GM12878 (cell line): ENCODE measurements around the gene MAML3. TPM values are rescaled to one million over a fixed set of nuclear protein-coding genes. Genes with fewer than 3 reads are reported as not detected.

ENCODE experiments used
- ATAC-seq: fragments of 200-7000 bp; cut with Tn5 transposase; 3 replicates; pipeline ENCODE4 v1.9.1; 2020; ENCODE audit warnings: mild to moderate bottlenecking, moderate library complexity
- BruUV-seq: library from RNA; stranded (reverse); fragments of 400-500 nt; replicated peaks from 2 replicates; lab custom pipeline; 2021; lab: Mats Ljungman, UMichigan
- CTCF ChIA-PET: fragments of 300-600 bp; sonication (Branson Sonifier 250); formaldehyde crosslinking; extraction: SDS; loops from one replicate; lab custom pipeline; 2021; ENCODE audit warnings: inconsistent platforms; lab: Yijun Ruan, JAX
- POLR2A ChIA-PET: fragments of 350-600 bp; formaldehyde crosslinking; extraction: SDS; loops from one replicate; lab custom pipeline; 2021; ENCODE audit warnings: inconsistent platforms; lab: Charles Lee
- RAD21 ChIA-PET: fragments of 300-600 bp; sonication (Branson Sonifier 250); formaldehyde crosslinking; loops from one replicate; lab custom pipeline; 2023; ENCODE audit warnings: antibody characterized with exemption; ENCODE audit not compliant: unreplicated experiment; lab: Charles Lee
- SMC1A ChIA-PET: fragments of 300-600 bp; sonication (Branson Sonifier 250); formaldehyde crosslinking; loops from one replicate; lab custom pipeline; 2023; ENCODE audit not compliant: unreplicated experiment, uncharacterized antibody; lab: Charles Lee
- DNase-seq: peaks from one replicate; pipeline ENCODE4 v3.0.0-alpha.2; 2011; ENCODE audit warnings: low read depth, low spot score
- FAIRE-seq: peaks from 3 replicates; lab custom pipeline; 2011; peaks lifted over from hg19 to GRCh38; lab: Jason Lieb, UNC
- H2AFZ ChIP-seq: 2 replicates; pipeline ENCODE4 v1.6.0; 2011; ENCODE audit warnings: low read depth, low read length, control low read depth; ENCODE audit not compliant: control insufficient read depth
- H3K27ac ChIP-seq: 2 replicates; pipeline ENCODE4 v1.5.1; 2011; ENCODE audit warnings: control low read depth; ENCODE audit not compliant: control insufficient read depth, insufficient read depth
- H3K27me3 ChIP-seq, 2 experiments: replicated peaks in 1 of 2; 2 replicates each; pipeline versions ENCODE4 v1.6.0 to v1.6.1; 2011; ENCODE audit warnings: low read length in 1 of 2; ENCODE audit not compliant: control insufficient read depth in 2 of 2, insufficient read depth in 2 of 2
- H3K36me3 ChIP-seq, 2 experiments: 2 replicates each; pipeline ENCODE4 v1.5.1; 2011; ENCODE audit warnings: low read length in 1 of 2; ENCODE audit not compliant: control insufficient read depth in 2 of 2, insufficient read depth in 2 of 2
- H3K4me1 ChIP-seq: 2 replicates; pipeline ENCODE4 v1.6.1; 2011; ENCODE audit warnings: mild to moderate bottlenecking, low read length, moderate library complexity, mixed read lengths; ENCODE audit not compliant: control insufficient read depth, insufficient read depth
- H3K4me2 ChIP-seq: 2 replicates; pipeline ENCODE4 v1.6.0; 2011; ENCODE audit warnings: control low read depth; ENCODE audit not compliant: control insufficient read depth, insufficient read depth
- H3K4me3 ChIP-seq: fragments of 200-600 bp; sonication (generic); 2 replicates; pipeline ENCODE4 v1.5.1; 2016
- H3K79me2 ChIP-seq: 2 replicates; pipeline ENCODE4 v1.6.0; 2011; ENCODE audit warnings: low read length; ENCODE audit not compliant: control insufficient read depth, insufficient read depth
- H3K9ac ChIP-seq: 2 replicates; pipeline ENCODE4 v1.8.0; 2011; ENCODE audit warnings: low read length, control low read depth, mixed read lengths; ENCODE audit not compliant: control insufficient read depth, insufficient read depth
- H3K9me3 ChIP-seq: replicated peaks from 3 replicates; pipeline ENCODE4 v1.5.1; 2011; ENCODE audit warnings: mild to moderate bottlenecking, low read length; ENCODE audit not compliant: control insufficient read depth, insufficient read depth
- H4K20me1 ChIP-seq: 2 replicates; pipeline ENCODE4 v1.6.0; 2011; ENCODE audit not compliant: control insufficient read depth, insufficient read depth
- IRF5 ChIP-seq: fragments of 450-650 bp; IDR thresholded peaks from 2 replicates; pipeline ENCODE4 v1.6.1; 2017; ENCODE audit warnings: borderline replicate concordance
- PBX3 ChIP-seq: IDR thresholded peaks from 2 replicates; pipeline ENCODE4 v1.6.1; 2011; ENCODE audit warnings: mild to moderate bottlenecking, low read depth, low read length, moderate library complexity; ENCODE audit not compliant: insufficient replicate concordance
- RBBP5 ChIP-seq: fragments of 200-600 bp; sonication (generic); conservative IDR thresholded peaks from 2 replicates; pipeline ENCODE4 v1.6.1; 2016
- ZNF207 ChIP-seq: fragments of 450-650 bp; IDR thresholded peaks from 2 replicates; pipeline ENCODE4 v1.6.1; 2014; ENCODE audit warnings: antibody characterized with exemption, mild to moderate bottlenecking, borderline replicate concordance
- WGBS: methylation state at CpG from one replicate; pipeline ENCODE4 v1.1.6; 2016; ENCODE audit warnings: low lambda C conversion rate; ENCODE audit not compliant: insufficient replicate concordance, insufficient coverage; ENCODE audit errors: missing lambda C conversion rate; 5-methylcytosine and 5-hydroxymethylcytosine counted together
- in situ Hi-C: fragments of 300-500 bp; cut with MboI; formaldehyde crosslinking; loops from 9 replicates; pipeline ENCODE4 v1.14.3; 2018; ENCODE audit warnings: mixed read lengths
- intact Hi-C: fragments of 100-400 bp; cut with micrococcal nuclease; formaldehyde crosslinking; loops from one replicate; pipeline ENCODE4 v1.14.2; 2022; ENCODE audit not compliant: unreplicated experiment
- polyA plus RNA-seq, 11 experiments: library from polyadenylated mRNA; depleted of rRNA in 4 of 11; unstranded in 6 of 11; stranded (reverse) in 5 of 11; fragments of >200 nt; fragmentation: Nextera tagmentation in 4 of 11; fragmentation: Illumina TruSeq in 1 of 11; extraction: Ambion mirVana in 4 of 11; extraction: Trizol in 1 of 11; gene quantifications; 1 replicate in 1 of 11; 2 replicates in 10 of 11; pipeline versions ENCODE4 v1.2.1 to v1.2.3, GENCODE V29; 2011 to 2016; ENCODE audit warnings: inconsistent platforms in 2 of 11, missing spikeins in 2 of 11, low read depth in 1 of 11
- total RNA-seq, 4 experiments: library from RNA; depleted of rRNA in 3 of 4; stranded (reverse); fragments of >200 nt in 3 of 4; fragmentation: Illumina TruSeq in 1 of 4; extraction: Trizol in 1 of 4; gene quantifications; 2 replicates each; pipeline versions ENCODE4 v1.2.1 to v1.2.3, GENCODE V29; 2013 to 2021

Gene MAML3
- total and polyA plus RNA-seq, 10 of the 15 experiments (the other 5 are each of a cell fraction or from before 2014, with no cell fraction given), result under 0.01 to 0.53 (median 0.06) TPM; not detected in 2

- Histone ChIP-seq H3K4me1 (no peaks in the 10 kb centered on the region), H2AFZ (no peak overlapping the region), H3K79me2 (no peaks in the 10 kb centered on the region), H3K9ac (no peak overlapping the region), H3K36me3 (no peaks in the 10 kb centered on the region), H3K4me2 (no peak overlapping the region), H3K27me3 (peaks cover 1 to 2% of the 10 kb centered on the region in 2 experiments; a peak in 1 of 4 replicates), H3K27ac (no peak overlapping the region), H3K4me3 (no peak overlapping the region), H4K20me1 (no peaks in the 10 kb centered on the region), H3K9me3 (no peaks in the 10 kb centered on the region)
- no TSS peak for BruUV-seq
- ChIA-PET RAD21 (no interaction called here), POLR2A (no interaction called here), CTCF (interaction anchor here (0.7 kb wide), 1 partner anchor 273 kb away, joined by 3 read pairs; no protein-coding TSS in a partner anchor), SMC1A (no interaction called here)
- FAIRE-seq, result no peak
- DNase-seq, result no peak
- WGBS, result 28% methylated on average over 3 of the region's 3 CpGs
- no peak for TF ChIP-seq IRF5
- no peak for TF ChIP-seq PBX3
- no peak for TF ChIP-seq ZNF207
- no peak for TF ChIP-seq RBBP5
- ATAC-seq, result no peak
- in situ Hi-C loops, result no loop called here
- intact Hi-C loops, result no loop called here
These were observed 115.9 kb downstream of the MAML3 start for GRCh38 chr4:140038031-140038533.
